ENCODE measurements around the gene MACROD1. TPM values are rescaled to one million over a fixed set of nuclear protein-coding genes. Genes with fewer than 3 reads are reported as not detected.

The MACROD1 gene
- total and polyA plus RNA-seq, 2 of the 13 experiments (the other 11 are each of a cell fraction or from before 2014, with no cell fraction given): 23.1 to 34.5 TPM

DNA sequence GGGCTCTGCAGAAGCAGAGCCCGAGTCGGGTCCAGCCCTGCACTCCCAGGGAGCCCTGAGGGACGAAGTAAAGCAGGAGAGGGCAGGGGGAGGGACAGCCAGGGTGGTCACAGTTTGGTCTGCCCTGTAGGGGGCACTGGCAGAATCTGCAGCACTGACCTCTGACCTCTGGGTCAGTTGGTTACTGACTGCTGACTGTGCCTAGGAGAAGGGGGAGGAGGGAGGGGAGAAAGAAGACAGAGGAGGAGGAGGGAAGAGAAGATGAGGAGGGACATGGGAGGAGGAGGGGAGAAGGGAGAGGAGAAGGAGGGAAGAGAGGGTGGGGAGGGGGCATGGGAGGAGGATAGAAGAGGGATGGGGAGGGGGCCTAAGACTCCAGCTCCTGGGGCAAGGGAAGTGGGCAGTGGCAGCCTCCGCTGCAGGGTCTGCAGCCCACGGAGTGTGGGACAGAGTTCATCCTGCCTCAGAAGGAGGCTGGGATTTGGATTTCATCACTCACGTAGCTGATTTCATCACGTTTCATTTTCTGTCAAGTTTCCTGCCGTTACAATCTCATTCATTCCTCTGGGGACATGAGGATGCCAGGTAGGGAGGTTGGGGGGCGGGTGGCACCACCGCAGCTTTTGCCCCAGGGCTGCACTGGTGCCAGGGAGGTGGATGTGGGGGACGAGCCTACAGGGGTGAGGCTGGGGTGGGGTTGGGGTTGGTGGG, 75.0 kb downstream of the MACROD1 start (continued):
- TF ChIP-seq CEBPB (IDR thresholded peaks at IDR 0.05; ENCODE audit: borderline replicate concordance, low read depth, low read length) (peak; percentile 96), SNAPC2 (CRISPR knock-in tag; IDR thresholded peaks at IDR 0.05) (no peak), ZNF225 (CRISPR knock-in tag; IDR thresholded peaks at IDR 0.05) (no peak), ZNF816 (CRISPR knock-in tag; IDR thresholded peaks at IDR 0.05; ENCODE audit: borderline replicate concordance) (no peak), ZNF275 (CRISPR knock-in tag; IDR thresholded peaks at IDR 0.05; ENCODE audit: borderline replicate concordance) (no peak), PHF8 (CRISPR knock-in tag; IDR thresholded peaks at IDR 0.05) (no peak), DDIT3 (CRISPR knock-in tag; IDR thresholded peaks at IDR 0.05) (no peak), MATR3 (CRISPR knock-in tag; IDR thresholded peaks at IDR 0.05) (no peak), YEATS4 (CRISPR knock-in tag; IDR thresholded peaks at IDR 0.05; ENCODE audit: borderline replicate concordance) (no peak), ZC3H13 (CRISPR knock-in tag; IDR thresholded peaks at IDR 0.05) (no peak), DR1 (CRISPR knock-in tag; IDR thresholded peaks at IDR 0.05) (no peak), ZXDC (CRISPR knock-in tag; IDR thresholded peaks at IDR 0.05) (no peak)
- TF ChIP-seq, protein P1, sequence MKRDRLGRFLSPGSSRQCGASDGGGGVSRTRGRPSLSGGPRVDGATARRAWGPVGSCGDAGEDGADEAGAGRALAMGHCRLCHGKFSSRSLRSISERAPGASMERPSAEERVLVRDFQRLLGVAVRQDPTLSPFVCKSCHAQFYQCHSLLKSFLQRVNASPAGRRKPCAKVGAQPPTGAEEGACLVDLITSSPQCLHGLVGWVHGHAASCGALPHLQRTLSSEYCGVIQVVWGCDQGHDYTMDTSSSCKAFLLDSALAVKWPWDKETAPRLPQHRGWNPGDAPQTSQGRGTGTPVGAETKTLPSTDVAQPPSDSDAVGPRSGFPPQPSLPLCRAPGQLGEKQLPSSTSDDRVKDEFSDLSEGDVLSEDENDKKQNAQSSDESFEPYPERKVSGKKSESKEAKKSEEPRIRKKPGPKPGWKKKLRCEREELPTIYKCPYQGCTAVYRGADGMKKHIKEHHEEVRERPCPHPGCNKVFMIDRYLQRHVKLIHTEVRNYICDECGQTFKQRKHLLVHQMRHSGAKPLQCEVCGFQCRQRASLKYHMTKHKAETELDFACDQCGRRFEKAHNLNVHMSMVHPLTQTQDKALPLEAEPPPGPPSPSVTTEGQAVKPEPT (CRISPR knock-in tag; IDR thresholded peaks at IDR 0.05; ENCODE audit: low read depth): no peak
- TF ChIP-seq, protein P2, sequence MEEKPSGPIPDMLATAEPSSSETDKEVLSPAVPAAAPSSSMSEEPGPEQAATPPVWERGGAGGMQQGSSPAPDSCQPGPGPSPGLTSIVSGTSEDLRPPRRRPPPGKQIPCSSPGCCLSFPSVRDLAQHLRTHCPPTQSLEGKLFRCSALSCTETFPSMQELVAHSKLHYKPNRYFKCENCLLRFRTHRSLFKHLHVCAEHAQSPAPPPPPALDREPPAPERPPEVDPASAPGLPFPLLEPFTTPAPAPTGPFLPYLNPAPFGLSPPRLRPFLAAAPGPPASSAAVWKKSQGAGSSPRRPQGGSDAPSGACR (CRISPR knock-in tag; IDR thresholded peaks at IDR 0.05): no peak

Data from HepG2 (cell line).